OCI-LY7 (cell line): Measurements from ENCODE around the gene LRRC8D. TPM values are rescaled to one million over a fixed set of nuclear protein-coding genes. Genes with fewer than 3 reads are reported as not detected.

ENCODE experiments used
- BruUV-seq: library from RNA; stranded (reverse); fragments of 400-500 nt; replicated peaks from 2 replicates; lab custom pipeline; 2021; lab: Mats Ljungman, UMichigan
- CTCF ChIA-PET: fragments of 300-600 bp; sonication (Branson Sonifier 250); formaldehyde crosslinking; loops from one replicate; lab custom pipeline; 2022; ENCODE audit warnings: antibody characterized with exemption; ENCODE audit not compliant: unreplicated experiment; lab: Charles Lee
- POLR2A ChIA-PET: fragments of 300-600 bp; sonication (Branson Sonifier 250); formaldehyde crosslinking; loops from one replicate; lab custom pipeline; 2022; ENCODE audit warnings: antibody characterized with exemption; lab: Charles Lee
- DNase-seq: peaks from one replicate; pipeline ENCODE4 v3.0.0-alpha.2; 2015; ENCODE audit warnings: low spot score
- H2AFZ ChIP-seq: fragments of 200-600 bp; sonication (generic), shearing (Covaris generic); 2 replicates; pipeline ENCODE4 v1.6.1; 2014; ENCODE audit warnings: mild to moderate bottlenecking, antibody characterized with exemption, low read length, moderate library complexity
- H3K27ac ChIP-seq: fragments of 200-600 bp; sonication (generic); 2 replicates; pipeline ENCODE4 v1.5.1; 2014; ENCODE audit warnings: mixed run types, low read depth, mild to moderate bottlenecking, moderate library complexity, low read length, inconsistent platforms; ENCODE audit not compliant: poor library complexity, severe bottlenecking
- H3K36me3 ChIP-seq: fragments of 200-600 bp; sonication (generic); 2 replicates; pipeline ENCODE4 v1.6.1; 2014; ENCODE audit warnings: mild to moderate bottlenecking, antibody characterized with exemption, low read length, moderate library complexity, mixed read lengths; ENCODE audit not compliant: insufficient read depth
- H3K4me1 ChIP-seq: fragments of 200-600 bp; sonication (generic); 2 replicates; pipeline ENCODE4 v1.5.1; 2014; ENCODE audit warnings: mild to moderate bottlenecking, low read length; ENCODE audit not compliant: insufficient read depth, poor library complexity, severe bottlenecking
- H3K4me2 ChIP-seq: fragments of 200-600 bp; sonication (generic); 2 replicates; pipeline ENCODE4 v1.6.1; 2014; ENCODE audit warnings: mild to moderate bottlenecking, low read length
- H3K4me3 ChIP-seq: fragments of 200-600 bp; sonication (generic); 2 replicates; pipeline ENCODE4 v1.5.1; 2014; ENCODE audit warnings: mild to moderate bottlenecking, low read depth, low read length; ENCODE audit not compliant: poor library complexity, severe bottlenecking
- H3K79me2 ChIP-seq: fragments of 200-600 bp; sonication (generic); 2 replicates; pipeline ENCODE4 v1.6.1; 2016; ENCODE audit warnings: low read depth, mild to moderate bottlenecking, low read length, moderate library complexity, mixed read lengths; ENCODE audit not compliant: insufficient read depth
- H3K9me2 ChIP-seq: fragments of 200-600 bp; sonication (generic); 2 replicates; pipeline ENCODE4 v1.6.1; 2016; ENCODE audit warnings: mild to moderate bottlenecking, low read length, mixed read lengths; ENCODE audit not compliant: insufficient read depth
- H3K9me3 ChIP-seq: fragments of 200-600 bp; sonication (generic); 2 replicates; pipeline ENCODE4 v1.6.1; 2014; ENCODE audit warnings: mild to moderate bottlenecking, mixed run types, low read length, mixed read lengths
- H4K20me1 ChIP-seq: fragments of 200-600 bp; sonication (generic); 2 replicates; pipeline ENCODE4 v1.6.1; 2014; ENCODE audit warnings: mild to moderate bottlenecking, antibody characterized with exemption, low read length, moderate library complexity, mixed read lengths; ENCODE audit not compliant: insufficient read depth
- EZH2phosphoT487 ChIP-seq: fragments of 200-600 bp; sonication (generic); IDR thresholded peaks from 2 replicates; pipeline ENCODE4 v1.6.1; 2018; ENCODE audit warnings: low read depth, borderline replicate concordance, mild to moderate bottlenecking, mixed run types, antibody characterized with exemption, low read length, moderate library complexity, mixed read lengths
- intact Hi-C: fragments of 100-400 bp; cut with micrococcal nuclease; formaldehyde crosslinking; loops from one replicate; pipeline ENCODE4 v1.10.0; 2022; ENCODE audit not compliant: unreplicated experiment
- total RNA-seq, 2 experiments: library from RNA; depleted of rRNA in 1 of 2; stranded (reverse); fragments of >200 nt in 1 of 2; shearing (Covaris generic) in 1 of 2; gene quantifications; 2 replicates each; pipeline ENCODE4 v1.2.3, GENCODE V29; 2014 to 2022
- TF ChIP-seq, protein P1 (sequence below): fragments of 200-600 bp; sonication (generic); conservative IDR thresholded peaks from 2 replicates; pipeline ENCODE4 v1.5.1; 2014; ENCODE audit warnings: mild to moderate bottlenecking, antibody characterized with exemption, low read length, moderate library complexity, mixed read lengths

Gene LRRC8D
- total RNA-seq, 2 experiments from 2014 or later, result 23.8 to 37.1 TPM

DNA sequence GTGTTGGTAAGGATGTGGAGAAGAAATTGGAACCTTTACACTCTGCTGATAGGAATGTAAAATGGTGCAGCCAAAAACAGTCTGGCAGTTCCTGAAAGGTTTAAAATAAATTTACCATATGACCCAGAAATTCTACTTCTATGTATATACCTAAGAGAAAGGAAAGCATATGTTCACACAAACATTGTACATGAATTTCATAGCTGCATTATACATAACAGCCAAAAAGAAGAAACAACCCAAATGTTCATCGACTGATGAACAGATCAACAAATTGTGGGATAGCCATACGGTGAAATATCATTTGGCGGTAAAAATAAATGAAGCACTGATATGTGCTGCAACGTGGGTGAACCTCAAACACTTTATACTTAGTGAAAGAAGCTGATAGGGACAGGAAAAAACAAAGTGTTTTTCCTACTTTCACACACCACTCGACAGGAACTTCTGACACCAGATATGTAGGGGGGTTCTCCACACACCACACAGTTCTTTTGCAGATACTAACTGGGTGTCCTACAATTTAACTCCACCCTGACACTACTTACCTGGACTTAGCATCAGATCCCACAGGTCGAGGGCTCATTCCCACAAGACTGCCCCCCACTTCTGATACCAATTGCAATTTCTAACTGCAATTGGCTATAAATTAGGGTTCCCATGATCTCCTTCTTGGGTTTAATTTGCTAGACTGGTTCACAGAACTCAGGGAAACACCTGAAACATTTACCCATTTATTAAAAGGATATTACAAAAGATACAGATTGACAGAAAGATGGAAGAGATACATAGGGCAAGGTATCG lies 138.2 kb downstream of the LRRC8D start:
- H3K9me3 ChIP-seq, result no peaks in the 10 kb centered on the region
- TF ChIP-seq, protein P1, sequence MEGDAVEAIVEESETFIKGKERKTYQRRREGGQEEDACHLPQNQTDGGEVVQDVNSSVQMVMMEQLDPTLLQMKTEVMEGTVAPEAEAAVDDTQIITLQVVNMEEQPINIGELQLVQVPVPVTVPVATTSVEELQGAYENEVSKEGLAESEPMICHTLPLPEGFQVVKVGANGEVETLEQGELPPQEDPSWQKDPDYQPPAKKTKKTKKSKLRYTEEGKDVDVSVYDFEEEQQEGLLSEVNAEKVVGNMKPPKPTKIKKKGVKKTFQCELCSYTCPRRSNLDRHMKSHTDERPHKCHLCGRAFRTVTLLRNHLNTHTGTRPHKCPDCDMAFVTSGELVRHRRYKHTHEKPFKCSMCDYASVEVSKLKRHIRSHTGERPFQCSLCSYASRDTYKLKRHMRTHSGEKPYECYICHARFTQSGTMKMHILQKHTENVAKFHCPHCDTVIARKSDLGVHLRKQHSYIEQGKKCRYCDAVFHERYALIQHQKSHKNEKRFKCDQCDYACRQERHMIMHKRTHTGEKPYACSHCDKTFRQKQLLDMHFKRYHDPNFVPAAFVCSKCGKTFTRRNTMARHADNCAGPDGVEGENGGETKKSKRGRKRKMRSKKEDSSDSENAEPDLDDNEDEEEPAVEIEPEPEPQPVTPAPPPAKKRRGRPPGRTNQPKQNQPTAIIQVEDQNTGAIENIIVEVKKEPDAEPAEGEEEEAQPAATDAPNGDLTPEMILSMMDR, result no peak
- no peak for TF ChIP-seq EZH2phosphoT487
- no peak overlapping the region for H2AFZ ChIP-seq
- ChIA-PET POLR2A (no interaction called here), CTCF (no interaction called here)
- no peak overlapping the region for H3K4me2 ChIP-seq
- DNase-seq, result no peak
- BruUV-seq, result no TSS peak
- H3K27ac ChIP-seq, result no peak overlapping the region
- H3K4me1 ChIP-seq, result peaks cover 12% of the 10 kb centered on the region
- H3K36me3 ChIP-seq, result no peaks in the 10 kb centered on the region
- H3K79me2 ChIP-seq, result no peaks in the 10 kb centered on the region
- intact Hi-C loops, result no loop called here
- H3K9me2 ChIP-seq, result no peaks in the 10 kb centered on the region
- no peaks in the 10 kb centered on the region for H4K20me1 ChIP-seq
- no peak overlapping the region for H3K4me3 ChIP-seq

DNA sequence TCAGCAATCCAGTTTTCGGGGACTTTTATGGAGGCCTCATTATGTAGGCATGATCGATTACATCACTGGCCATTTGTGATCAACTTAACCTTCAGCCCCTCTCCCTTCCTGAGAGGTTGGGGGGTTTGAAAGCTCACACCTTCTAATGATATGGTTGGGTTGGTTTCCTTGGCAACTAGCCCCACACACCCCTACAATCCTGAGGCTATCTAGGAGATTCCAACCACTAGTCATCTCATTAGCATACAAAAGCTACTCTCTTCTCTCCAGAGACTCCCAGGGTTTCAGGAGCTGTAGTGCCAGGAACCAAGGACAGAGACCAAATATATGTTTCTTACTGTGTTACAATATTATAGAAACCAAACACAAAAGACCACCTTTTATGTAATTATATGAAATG lies 138.9 kb downstream of the LRRC8D start:
- Histone ChIP-seq H3K36me3 (no peaks in the 10 kb centered on the region), H3K4me1 (peaks cover 12% of the 10 kb centered on the region), H3K9me2 (no peaks in the 10 kb centered on the region), H3K4me2 (no peak overlapping the region), H3K4me3 (no peak overlapping the region), H2AFZ (no peak overlapping the region), H3K79me2 (no peaks in the 10 kb centered on the region), H3K27ac (no peak overlapping the region), H4K20me1 (no peaks in the 10 kb centered on the region), H3K9me3 (no peaks in the 10 kb centered on the region)
- BruUV-seq, result no TSS peak
- intact Hi-C loops, result no loop called here
- DNase-seq, result no peak
- ChIA-PET POLR2A (no interaction called here), CTCF (no interaction called here)
- TF ChIP-seq, protein P1, result no peak
- no peak for TF ChIP-seq EZH2phosphoT487
